H1 (cell line): ENCODE measurements around the gene TEAD1. TPM values are rescaled to one million over a fixed set of nuclear protein-coding genes. Genes with fewer than 3 reads are reported as not detected.

Source experiments
- CTCF ChIA-PET: fragments of 300-600 bp; sonication (Branson Sonifier 250); formaldehyde crosslinking; loops from one replicate; lab custom pipeline; 2021; ENCODE audit not compliant: partially characterized antibody; lab: Charles Lee
- POLR2A ChIA-PET: fragments of 300-600 bp; sonication (Branson Sonifier 250); formaldehyde crosslinking; loops from one replicate; lab custom pipeline; 2021; ENCODE audit warnings: inconsistent platforms; ENCODE audit not compliant: partially characterized antibody; lab: Charles Lee
- DNase-seq, 2 experiments: peaks; one replicate each; pipeline versions ENCODE4 v3.0.0 to v3.0.0-alpha.2; 2010 to 2022; ENCODE audit warnings: low spot score in 2 of 2, low read depth in 1 of 2, mixed read lengths in 1 of 2
- FAIRE-seq: peaks from 2 replicates; lab custom pipeline; 2011; peaks lifted over from hg19 to GRCh38; lab: Jason Lieb, UNC
- H2AFZ ChIP-seq: 2 replicates; pipeline ENCODE4 v1.8.1; 2012; ENCODE audit warnings: low read length, inconsistent platforms
- H2AK5ac ChIP-seq: 2 replicates; pipeline ENCODE4 v1.6.1; 2013; ENCODE audit warnings: low read depth, low read length
- H2BK120ac ChIP-seq: replicated peaks from 2 replicates; pipeline ENCODE3; 2013; ENCODE audit warnings: low read depth, low read length, inconsistent platforms
- H2BK12ac ChIP-seq: 2 replicates; pipeline ENCODE4 v1.6.1; 2013; ENCODE audit warnings: low read depth, low read length
- H2BK15ac ChIP-seq: 2 replicates; pipeline ENCODE4 v1.6.1; 2013; ENCODE audit warnings: low read length
- H2BK20ac ChIP-seq: 2 replicates; pipeline ENCODE4 v1.6.1; 2013; ENCODE audit warnings: low read length
- H2BK5ac ChIP-seq: 2 replicates; pipeline ENCODE4 v1.6.1; 2013; ENCODE audit warnings: low read depth, low read length
- H3K14ac ChIP-seq: 2 replicates; pipeline ENCODE4 v1.6.1; 2013; ENCODE audit warnings: inconsistent platforms; ENCODE audit not compliant: insufficient read length
- H3K18ac ChIP-seq: 2 replicates; pipeline ENCODE4 v1.6.1; 2013; ENCODE audit warnings: low read length; ENCODE audit errors: extremely low read depth
- H3K23ac ChIP-seq: 2 replicates; pipeline ENCODE4 v1.6.1; 2013; ENCODE audit warnings: inconsistent platforms; ENCODE audit not compliant: insufficient read length
- H3K23me2 ChIP-seq: 2 replicates; pipeline ENCODE4 v1.6.1; 2013; ENCODE audit warnings: low read depth, low read length
- H3K27ac ChIP-seq: 2 replicates; pipeline ENCODE4 v1.6.1; 2011; ENCODE audit warnings: low read depth, low read length, inconsistent platforms
- H3K27me3 ChIP-seq, 4 experiments: replicated peaks in 1 of 4; 1 replicate in 1 of 4; 2 replicates in 3 of 4; pipeline versions ENCODE4 v1.6.1 to v1.8.1; 2011 to 2013; ENCODE audit warnings: low read length in 3 of 4, mild to moderate bottlenecking in 3 of 4, inconsistent platforms in 2 of 4, mixed read lengths in 2 of 4, moderate library complexity in 1 of 4; ENCODE audit not compliant: control insufficient read depth in 3 of 4, insufficient read depth in 3 of 4; ENCODE audit errors: extremely low read depth in 1 of 4
- H3K36me3 ChIP-seq, 4 experiments: 2 replicates each; pipeline versions ENCODE4 v1.6.1 to v1.8.1; 2011 to 2013; ENCODE audit warnings: mild to moderate bottlenecking in 4 of 4, low read length in 3 of 4, moderate library complexity in 2 of 4, control low read depth in 1 of 4, inconsistent platforms in 1 of 4; ENCODE audit not compliant: insufficient read depth in 4 of 4, control insufficient read depth in 2 of 4
- H3K4ac ChIP-seq: replicated peaks from 2 replicates; pipeline ENCODE3; 2013; ENCODE audit warnings: low read length, low read depth, mixed read lengths, inconsistent platforms; ENCODE audit not compliant: insufficient read length
- H3K4me1 ChIP-seq, 4 experiments: replicated peaks in 1 of 4; 1 replicate in 1 of 4; 2 replicates in 3 of 4; pipeline versions ENCODE4 v1.6.1 to v1.8.1; 2011 to 2013; ENCODE audit warnings: low read length in 3 of 4, inconsistent platforms in 2 of 4, mixed read lengths in 1 of 4; ENCODE audit not compliant: insufficient read depth in 4 of 4, control insufficient read depth in 3 of 4
- H3K4me2 ChIP-seq, 2 experiments: 2 replicates each; pipeline versions ENCODE4 v1.6.1 to v1.8.1; 2011 to 2013; ENCODE audit warnings: low read depth in 2 of 2, low read length in 2 of 2, control low read depth in 1 of 2, inconsistent platforms in 1 of 2, mild to moderate bottlenecking in 1 of 2; ENCODE audit not compliant: insufficient read depth in 1 of 2
- H3K4me3 ChIP-seq, 4 experiments: fragments of 200-600, 300-600 bp in 1 of 4; sonication (generic), shearing (Covaris generic), sonication (Bioruptor Twin) in 1 of 4; 2 replicates each; pipeline versions ENCODE4 v1.5.1 to v1.8.1; 2011 to 2016; ENCODE audit warnings: low read length in 4 of 4, low read depth in 3 of 4, control low read depth in 2 of 4, inconsistent platforms in 2 of 4, mild to moderate bottlenecking in 2 of 4, mixed read lengths in 1 of 4, moderate library complexity in 1 of 4; ENCODE audit not compliant: insufficient read depth in 2 of 4; ENCODE audit errors: extremely low read depth in 1 of 4
- H3K56ac ChIP-seq: replicated peaks from 2 replicates; pipeline ENCODE3; 2013; ENCODE audit warnings: low read depth, mild to moderate bottlenecking, mixed read lengths, low read length, inconsistent platforms; ENCODE audit not compliant: insufficient read length
- H3K79me1 ChIP-seq: 2 replicates; pipeline ENCODE4 v1.6.1; 2013; ENCODE audit warnings: low read depth, low read length, control low read depth
- H3K79me2 ChIP-seq, 2 experiments: 2 replicates each; pipeline versions ENCODE4 v1.6.1 to v1.8.1; 2012 to 2013; ENCODE audit warnings: low read length in 2 of 2, mild to moderate bottlenecking in 2 of 2, inconsistent platforms in 1 of 2; ENCODE audit not compliant: insufficient read depth in 2 of 2, control insufficient read depth in 1 of 2
- H3K9ac ChIP-seq, 4 experiments: replicated peaks in 1 of 4; 1 replicate in 1 of 4; 2 replicates in 3 of 4; pipeline versions ENCODE4 v1.6.1 to v1.8.1; 2011 to 2013; ENCODE audit warnings: low read depth in 3 of 4, low read length in 3 of 4, control low read depth in 2 of 4, mild to moderate bottlenecking in 2 of 4, moderate library complexity in 2 of 4, inconsistent platforms in 1 of 4; ENCODE audit errors: extremely low read depth in 1 of 4
- H3K9me3 ChIP-seq, 2 experiments: 2 replicates each; pipeline versions ENCODE4 v1.6.1 to v1.8.1; 2012 to 2013; ENCODE audit warnings: mild to moderate bottlenecking in 2 of 2, moderate library complexity in 2 of 2, control low read depth in 1 of 2, inconsistent platforms in 1 of 2, low read depth in 1 of 2, low read length in 1 of 2, mixed read lengths in 1 of 2; ENCODE audit not compliant: insufficient read depth in 2 of 2
- H4K20me1 ChIP-seq, 2 experiments: replicated peaks in 1 of 2; 2 replicates each; pipeline versions ENCODE3 to v1.8.1; 2011 to 2013; ENCODE audit warnings: inconsistent platforms in 2 of 2, low read length in 2 of 2, mild to moderate bottlenecking in 1 of 2; ENCODE audit not compliant: insufficient read depth in 2 of 2, control insufficient read depth in 1 of 2
- H4K5ac ChIP-seq: 2 replicates; pipeline ENCODE4 v1.6.1; 2013; ENCODE audit warnings: low read length, low read depth, mixed read lengths, inconsistent platforms; ENCODE audit not compliant: insufficient read length
- H4K8ac ChIP-seq: 2 replicates; pipeline ENCODE4 v1.8.0; 2013; ENCODE audit warnings: mild to moderate bottlenecking, moderate library complexity, low read length, inconsistent platforms; ENCODE audit not compliant: insufficient read depth; ENCODE audit errors: extremely low read depth
- H4K91ac ChIP-seq: replicated peaks from 2 replicates; pipeline ENCODE3; 2013; ENCODE audit warnings: low read length, mixed read lengths, inconsistent platforms; ENCODE audit not compliant: insufficient read length
- CTCF ChIP-seq, 3 experiments: IDR thresholded peaks; 1 replicate in 2 of 3; 2 replicates in 1 of 3; pipeline versions ENCODE4 v1.5.1 to v1.6.1; 2011; ENCODE audit warnings: low read length in 3 of 3, mild to moderate bottlenecking in 3 of 3, inconsistent platforms in 2 of 3, low read depth in 1 of 3, moderate library complexity in 1 of 3; ENCODE audit not compliant: insufficient read depth in 1 of 3; ENCODE audit errors: control extremely low read depth in 1 of 3
- polyA plus RNA-seq, 7 experiments: library from polyadenylated mRNA; depleted of rRNA in 3 of 7; stranded (reverse) in 5 of 7; unstranded in 2 of 7; fragments of >200 nt in 5 of 7; fragments of 200-250 nt in 2 of 7; gene quantifications; 1 replicate in 5 of 7; 2 replicates in 1 of 7; 4 replicates in 1 of 7; pipeline versions ENCODE4 v1.2.1 to v1.2.3, GENCODE V29; 2011 to 2013; ENCODE audit warnings: missing spikeins in 2 of 7, mixed read lengths in 2 of 7
- total RNA-seq: library from RNA; stranded (reverse); fragmentation: NEBNext Ultra II Directional; extraction: Animal tissue kit (Norgen Biotek cat#: 25700); gene quantifications from 2 replicates; pipeline ENCODE4 v1.2.1, GENCODE V29; 2021

Gene TEAD1
- total and polyA plus RNA-seq, 2 of the 8 experiments (the other 6 are each of a cell fraction or from before 2014, with no cell fraction given): 15.6 to 67.4 TPM

- Histone ChIP-seq H4K91ac (no peak overlapping the region), H2BK20ac (no peak overlapping the region), H3K4me1 (0 out of 7 replicates have a peak, but pooled peaks cover 0 to 1% (median 0%) of the 10 kb centered on the region in 4 experiments), H4K5ac (no peak overlapping the region), H4K8ac (no peak overlapping the region), H2BK15ac (no peak overlapping the region), H3K4ac (no peak overlapping the region), H3K56ac (no peak overlapping the region), H3K9me3 (no peaks in the 10 kb centered on the region), H3K27me3 (no peaks in the 10 kb centered on the region), H4K20me1 (no peaks in the 10 kb centered on the region), H3K14ac (no peak overlapping the region), H3K9ac (no peak overlapping the region), H2BK5ac (no peak overlapping the region), H3K23me2 (peaks cover 4% of the 10 kb centered on the region), H3K27ac (no peak overlapping the region), H2BK12ac (no peak overlapping the region), H3K18ac (no peak overlapping the region), H2BK120ac (no peak overlapping the region), H3K4me3 (no peak overlapping the region), H2AK5ac (no peak overlapping the region), H3K4me2 (no peak overlapping the region), H2AFZ (no peak overlapping the region), H3K79me1 (no peaks in the 10 kb centered on the region), H3K79me2 (no peaks in the 10 kb centered on the region), H3K23ac (no peak overlapping the region), H3K36me3 (no peaks in the 10 kb centered on the region)
- no peak for FAIRE-seq
- ChIA-PET POLR2A (no interaction called here), CTCF (no interaction called here)
- DNase-seq: no peak
- TF ChIP-seq CTCF (IDR thresholded peaks at IDR 0.05; ENCODE audit: control extremely low read depth in 1 of 3, insufficient read depth in 1 of 3, low read depth in 1 of 3, low read length in 3 of 3): no peak
Observed at GRCh38 chr11:12639388-12639787, 34.8 kb upstream of the TEAD1 start.
